GM12873 (cell line): ENCODE data around the gene SKA3.

Experiments
- TF ChIP-seq, protein P1 (sequence below): IDR thresholded peaks from 2 replicates; pipeline ENCODE4 v1.5.1; 2012; ENCODE audit warnings: low read depth, mild to moderate bottlenecking, moderate library complexity, low read length, control low read depth; ENCODE audit not compliant: insufficient read depth; ENCODE audit errors: missing control alignments

SKA3 gene

DNA sequence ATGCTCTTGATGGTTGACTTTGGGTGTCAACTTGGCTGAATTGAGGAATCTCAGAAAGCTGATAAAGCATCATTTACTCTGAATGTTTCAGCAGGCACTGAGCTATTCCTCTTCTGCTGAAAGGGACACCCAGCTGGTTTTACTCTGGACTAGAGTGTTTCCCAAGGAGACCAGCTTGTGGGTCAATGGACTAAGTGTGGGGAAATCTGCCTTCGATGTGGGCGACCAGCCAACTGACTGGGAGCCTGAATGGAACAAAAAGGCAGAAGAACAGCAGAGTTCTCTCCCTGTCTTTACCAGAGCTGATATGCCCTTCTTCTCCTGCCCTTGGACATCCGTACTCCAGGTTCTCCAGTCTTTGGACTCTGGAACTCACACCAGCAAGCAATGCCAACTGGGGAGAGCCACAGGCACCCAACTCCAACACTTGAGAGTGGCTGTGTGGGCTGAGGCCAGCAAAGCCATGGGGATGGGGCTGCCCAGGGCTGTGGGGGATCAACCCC lies 32.4 kb upstream of the SKA3 start:
- TF ChIP-seq, protein P1, sequence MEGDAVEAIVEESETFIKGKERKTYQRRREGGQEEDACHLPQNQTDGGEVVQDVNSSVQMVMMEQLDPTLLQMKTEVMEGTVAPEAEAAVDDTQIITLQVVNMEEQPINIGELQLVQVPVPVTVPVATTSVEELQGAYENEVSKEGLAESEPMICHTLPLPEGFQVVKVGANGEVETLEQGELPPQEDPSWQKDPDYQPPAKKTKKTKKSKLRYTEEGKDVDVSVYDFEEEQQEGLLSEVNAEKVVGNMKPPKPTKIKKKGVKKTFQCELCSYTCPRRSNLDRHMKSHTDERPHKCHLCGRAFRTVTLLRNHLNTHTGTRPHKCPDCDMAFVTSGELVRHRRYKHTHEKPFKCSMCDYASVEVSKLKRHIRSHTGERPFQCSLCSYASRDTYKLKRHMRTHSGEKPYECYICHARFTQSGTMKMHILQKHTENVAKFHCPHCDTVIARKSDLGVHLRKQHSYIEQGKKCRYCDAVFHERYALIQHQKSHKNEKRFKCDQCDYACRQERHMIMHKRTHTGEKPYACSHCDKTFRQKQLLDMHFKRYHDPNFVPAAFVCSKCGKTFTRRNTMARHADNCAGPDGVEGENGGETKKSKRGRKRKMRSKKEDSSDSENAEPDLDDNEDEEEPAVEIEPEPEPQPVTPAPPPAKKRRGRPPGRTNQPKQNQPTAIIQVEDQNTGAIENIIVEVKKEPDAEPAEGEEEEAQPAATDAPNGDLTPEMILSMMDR, result no peak

DNA sequence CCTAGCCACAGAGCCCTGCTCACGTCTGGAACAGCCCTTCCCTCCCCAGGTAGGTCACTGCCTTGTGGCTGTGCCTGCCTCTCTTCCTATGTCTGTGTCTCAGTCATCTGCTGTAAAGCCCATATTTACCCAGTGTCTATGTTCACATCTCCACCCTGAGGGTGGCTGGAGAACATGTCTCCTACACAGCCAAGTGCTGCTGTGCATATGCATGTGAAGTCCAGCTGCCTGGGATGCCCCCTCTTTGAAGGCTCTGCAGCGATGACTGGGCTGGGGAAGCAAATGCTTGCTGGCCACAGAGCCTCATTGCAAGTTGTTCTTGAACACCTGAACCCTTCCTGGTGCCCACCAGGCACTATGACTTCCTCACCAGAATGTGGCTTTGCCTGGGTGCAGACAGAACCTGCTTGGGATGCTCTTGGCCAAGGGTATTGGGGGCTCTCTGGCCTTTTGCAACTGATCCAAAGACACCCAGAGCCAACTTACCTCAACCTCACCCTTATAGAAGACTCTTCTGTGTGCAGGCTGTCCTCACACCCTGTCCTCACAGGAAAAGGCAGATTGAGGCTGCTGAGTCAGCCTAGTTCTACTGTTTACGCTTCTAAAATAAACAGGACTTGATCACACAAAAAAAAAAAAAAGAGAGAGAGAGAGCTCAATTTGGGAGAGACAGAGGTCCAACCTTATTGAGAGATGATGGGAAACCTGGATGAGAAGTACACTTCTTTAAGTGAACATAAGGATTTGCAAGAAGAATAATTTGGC lies 26.6 kb upstream of the SKA3 start:
- TF ChIP-seq, protein P1, result no peak

DNA sequence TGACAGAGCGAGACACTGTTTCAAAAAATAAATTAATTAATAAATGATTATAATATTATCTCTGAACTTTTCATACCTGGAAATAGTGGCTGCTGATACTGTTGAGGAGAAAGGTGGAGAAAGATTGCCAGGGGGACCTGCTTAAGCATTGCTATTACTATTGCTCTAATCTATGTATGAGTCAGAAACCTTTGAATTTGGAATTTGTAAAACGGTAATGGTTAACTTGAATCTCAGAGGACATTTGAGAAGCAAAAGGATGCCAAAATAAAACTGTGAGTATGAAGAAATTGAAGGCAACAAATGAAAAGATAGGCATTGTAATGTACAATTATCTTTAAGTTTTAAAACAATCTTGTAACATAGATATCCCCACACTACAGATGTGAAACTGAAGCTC lies 5.3 kb upstream of the SKA3 start:
- TF ChIP-seq, protein P1, result no peak

DNA sequence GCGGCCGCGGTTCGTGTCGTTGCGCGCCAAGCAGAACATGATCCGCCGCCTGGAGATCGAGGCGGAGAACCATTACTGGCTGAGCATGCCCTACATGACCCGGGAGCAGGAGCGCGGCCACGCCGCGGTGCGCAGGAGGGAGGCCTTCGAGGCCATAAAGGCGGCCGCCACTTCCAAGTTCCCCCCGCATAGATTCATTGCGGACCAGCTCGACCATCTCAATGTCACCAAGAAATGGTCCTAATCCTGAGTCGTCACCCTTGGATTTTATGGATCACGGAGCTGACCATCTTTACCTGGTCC lies 581 bp upstream of the SKA3 start:
- TF ChIP-seq, protein P1, result no peak

DNA sequence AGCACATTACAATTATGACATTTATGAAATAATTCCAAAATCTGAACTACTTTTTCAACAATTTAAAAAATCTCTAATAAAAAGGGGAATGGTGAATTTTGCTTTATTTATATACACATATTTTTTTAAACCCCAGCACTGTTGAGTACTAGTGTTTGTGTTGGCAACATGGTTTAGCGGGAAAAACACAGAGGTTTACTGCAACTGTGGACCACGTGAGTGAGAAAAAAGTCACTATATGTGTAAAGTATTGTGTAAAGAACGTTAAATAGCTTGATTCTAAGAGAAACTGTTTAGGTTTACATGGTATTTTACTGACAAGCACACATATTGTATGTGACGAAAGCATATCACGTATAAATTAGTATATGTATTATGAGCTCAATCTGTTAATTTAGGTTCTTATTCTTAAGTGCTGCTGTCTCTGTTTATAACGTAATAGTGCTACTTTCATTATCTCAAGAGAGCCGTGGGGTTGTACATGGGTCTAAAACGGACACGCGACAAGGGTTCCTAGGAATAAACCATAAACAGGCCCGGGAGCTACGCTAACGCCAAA lies 617 bp downstream of the SKA3 start:
- TF ChIP-seq, protein P1, result no peak

DNA sequence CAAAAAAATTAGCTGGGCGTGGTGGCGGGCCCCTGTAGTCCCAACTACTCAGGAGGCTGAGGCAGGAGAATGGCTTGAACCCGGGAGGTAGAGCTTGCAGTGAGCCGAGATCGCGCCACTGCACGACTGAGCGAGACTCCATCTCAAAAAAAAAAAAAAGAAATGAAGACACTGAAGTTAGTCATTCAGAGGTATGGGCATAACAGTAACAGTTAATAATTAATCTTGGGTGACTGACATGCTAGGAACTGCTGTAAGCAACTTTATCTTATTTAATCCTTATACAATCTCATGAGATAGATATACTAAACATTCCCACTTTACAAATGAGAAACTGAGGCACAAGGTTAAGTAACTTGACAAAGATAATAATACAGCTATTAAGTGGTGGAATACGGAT lies 4.9 kb downstream of the SKA3 start:
- TF ChIP-seq, protein P1, result no peak

DNA sequence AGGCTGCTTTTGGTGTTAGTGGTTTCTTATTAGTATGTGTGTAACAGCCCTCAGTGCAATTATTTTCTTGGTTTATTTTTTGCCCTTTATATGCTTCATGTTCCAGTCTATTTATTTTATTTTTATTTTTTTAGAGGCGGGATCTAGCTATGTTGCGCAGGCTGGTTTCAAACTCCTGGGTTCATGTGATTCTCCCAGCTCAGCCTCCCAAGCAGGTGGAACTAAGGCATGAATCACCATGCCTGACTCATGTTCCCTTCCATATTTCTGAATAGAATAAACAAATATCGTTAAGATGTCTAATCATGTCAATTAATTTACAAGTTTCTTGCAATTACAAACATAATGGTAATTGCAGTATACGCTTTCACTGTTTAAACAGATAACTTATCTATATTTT lies 11.7 kb downstream of the SKA3 start:
- TF ChIP-seq, protein P1, result no peak
